ENCODE measurements around the gene GMDS. TPM values are rescaled to one million over a fixed set of nuclear protein-coding genes. Genes with fewer than 3 reads are reported as not detected.

Gene GMDS
- total and polyA plus RNA-seq, 2 of the 4 experiments (the other 2 are of a cell fraction), result 7.3 to 21.9 TPM

DNA sequence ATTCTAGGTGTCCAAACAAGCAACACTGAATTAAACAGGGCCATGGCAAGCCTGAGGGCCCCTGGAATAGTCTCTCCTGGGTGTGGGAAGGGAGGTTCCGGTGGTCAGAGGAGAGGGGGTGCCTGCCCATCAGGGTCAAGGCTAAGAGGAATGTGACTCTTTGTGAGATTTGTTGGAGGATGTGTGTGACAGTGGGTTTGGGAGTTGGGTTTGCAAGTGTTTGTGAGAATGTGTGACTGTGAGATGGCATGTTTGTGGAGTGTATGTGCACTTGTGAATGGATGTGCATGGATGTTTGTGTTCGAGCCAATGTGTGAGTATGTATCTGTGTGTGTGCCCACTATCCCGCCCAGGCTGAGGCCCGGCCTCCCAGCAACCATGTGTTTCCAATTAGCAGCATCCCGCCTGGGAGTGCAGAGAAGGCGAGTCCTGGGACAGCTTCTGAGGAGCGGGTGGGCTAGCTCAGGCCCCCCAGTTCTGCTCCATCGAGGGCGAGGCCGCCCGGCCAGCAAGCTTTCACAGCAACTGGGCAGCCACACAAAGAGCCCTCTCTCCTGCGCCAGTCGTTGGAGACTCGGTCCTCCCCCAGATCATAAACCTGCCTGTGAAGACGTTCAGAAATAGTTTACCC, 623.1 kb downstream of the GMDS start:
- in situ Hi-C loops (cut with MboI; ENCODE audit: low sequenced_read_pairs) (no loop called here), intact Hi-C loops (cut with micrococcal nuclease) (no loop called here), dilution Hi-C loops (cut with HindIII; ENCODE audit: low sequenced_read_pairs, unreplicated experiment) (no loop called here)
- H3K27me3 ChIP-seq (ENCODE audit: control insufficient read depth, insufficient read depth, low read length), result peaks cover 2% of the 10 kb centered on the region
- peaks cover 4 to 8% of the 10 kb centered on the region in 2 experiments; a peak in 1 of 4 replicates for H3K79me1 ChIP-seq (ENCODE audit: low read depth in 1 of 2, low read length in 2 of 2)
- H2BK20ac ChIP-seq (ENCODE audit: low read depth, low read length), result no peak overlapping the region
- H3K4me1 ChIP-seq (ENCODE audit: control insufficient read depth, insufficient read depth, low read length), result peaks cover 9% of the 10 kb centered on the region
- no peak overlapping the region for H4K5ac ChIP-seq (ENCODE audit: low read depth, low read length)
- ATAC-seq (ENCODE audit: low read depth) (no peak), DNase-seq (no peak)
- H3K4me2 ChIP-seq (ENCODE audit: low read depth, low read length), result no peak overlapping the region
- no TSS peak for BruUV-seq (replicated peaks)
- no peak overlapping the region for H2BK15ac ChIP-seq (ENCODE audit: low read depth, low read length)
- H2AFZ ChIP-seq (replicated peaks; ENCODE audit: low read length, poor library complexity), result peak overlapping the region; percentile 18
- H3K4ac ChIP-seq (ENCODE audit: low read depth, low read length), result no peak overlapping the region
- H2BK5ac ChIP-seq (ENCODE audit: low read depth, low read length, poor library complexity, severe bottlenecking), result no peak overlapping the region
- H4K8ac ChIP-seq (ENCODE audit: low read depth in 2 of 2, low read length in 2 of 2), result no peak overlapping the region
- TF ChIP-seq BHLHE40 (IDR thresholded peaks at IDR 0.05; ENCODE audit: low read depth, low read length), result no peak
- no peak for TF ChIP-seq CEBPB (IDR thresholded peaks at IDR 0.05; ENCODE audit: low read depth, low read length)
- no peak for TF ChIP-seq USF2 (IDR thresholded peaks at IDR 0.05; ENCODE audit: low read depth, low read length)
- TF ChIP-seq NFE2L2 (IDR thresholded peaks at IDR 0.05; ENCODE audit: low read depth, low read length), result no peak
- TF ChIP-seq, protein P1, sequence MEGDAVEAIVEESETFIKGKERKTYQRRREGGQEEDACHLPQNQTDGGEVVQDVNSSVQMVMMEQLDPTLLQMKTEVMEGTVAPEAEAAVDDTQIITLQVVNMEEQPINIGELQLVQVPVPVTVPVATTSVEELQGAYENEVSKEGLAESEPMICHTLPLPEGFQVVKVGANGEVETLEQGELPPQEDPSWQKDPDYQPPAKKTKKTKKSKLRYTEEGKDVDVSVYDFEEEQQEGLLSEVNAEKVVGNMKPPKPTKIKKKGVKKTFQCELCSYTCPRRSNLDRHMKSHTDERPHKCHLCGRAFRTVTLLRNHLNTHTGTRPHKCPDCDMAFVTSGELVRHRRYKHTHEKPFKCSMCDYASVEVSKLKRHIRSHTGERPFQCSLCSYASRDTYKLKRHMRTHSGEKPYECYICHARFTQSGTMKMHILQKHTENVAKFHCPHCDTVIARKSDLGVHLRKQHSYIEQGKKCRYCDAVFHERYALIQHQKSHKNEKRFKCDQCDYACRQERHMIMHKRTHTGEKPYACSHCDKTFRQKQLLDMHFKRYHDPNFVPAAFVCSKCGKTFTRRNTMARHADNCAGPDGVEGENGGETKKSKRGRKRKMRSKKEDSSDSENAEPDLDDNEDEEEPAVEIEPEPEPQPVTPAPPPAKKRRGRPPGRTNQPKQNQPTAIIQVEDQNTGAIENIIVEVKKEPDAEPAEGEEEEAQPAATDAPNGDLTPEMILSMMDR (conservative IDR thresholded peaks at IDR 0.05; ENCODE audit: low read depth, low read length), result no peak
- TF ChIP-seq MXI1 (IDR thresholded peaks at IDR 0.05; ENCODE audit: borderline replicate concordance, low read depth, low read length), result no peak
- no peak for TF ChIP-seq RCOR1 (IDR thresholded peaks at IDR 0.05; ENCODE audit: insufficient replicate concordance, low read length)
- TF ChIP-seq CHD1 (IDR thresholded peaks at IDR 0.05; ENCODE audit: low read depth, low read length), result no peak
- TF ChIP-seq, protein P2, sequence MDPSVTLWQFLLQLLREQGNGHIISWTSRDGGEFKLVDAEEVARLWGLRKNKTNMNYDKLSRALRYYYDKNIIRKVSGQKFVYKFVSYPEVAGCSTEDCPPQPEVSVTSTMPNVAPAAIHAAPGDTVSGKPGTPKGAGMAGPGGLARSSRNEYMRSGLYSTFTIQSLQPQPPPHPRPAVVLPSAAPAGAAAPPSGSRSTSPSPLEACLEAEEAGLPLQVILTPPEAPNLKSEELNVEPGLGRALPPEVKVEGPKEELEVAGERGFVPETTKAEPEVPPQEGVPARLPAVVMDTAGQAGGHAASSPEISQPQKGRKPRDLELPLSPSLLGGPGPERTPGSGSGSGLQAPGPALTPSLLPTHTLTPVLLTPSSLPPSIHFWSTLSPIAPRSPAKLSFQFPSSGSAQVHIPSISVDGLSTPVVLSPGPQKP (IDR thresholded peaks at IDR 0.05; ENCODE audit: borderline replicate concordance, low read depth, low read length), result no peak
- no peak for TF ChIP-seq RFX5 (IDR thresholded peaks at IDR 0.05; ENCODE audit: low read depth, low read length)
- TF ChIP-seq FOS (IDR thresholded peaks at IDR 0.05; ENCODE audit: low read depth, low read length), result no peak
- no peak for TF ChIP-seq MAFK (IDR thresholded peaks at IDR 0.05; ENCODE audit: low read depth, low read length)
- TF ChIP-seq POLR2A (IDR thresholded peaks at IDR 0.05; ENCODE audit: low read depth, low read length), result no peak
- no peak for TF ChIP-seq MAZ (IDR thresholded peaks at IDR 0.05; ENCODE audit: borderline replicate concordance, low read depth, low read length)
- no peak for TF ChIP-seq RAD21 (IDR thresholded peaks at IDR 0.05; ENCODE audit: low read length)
- TF ChIP-seq SMC3 (IDR thresholded peaks at IDR 0.05; ENCODE audit: low read depth, low read length), result no peak
- no peak overlapping the region for H3K27ac ChIP-seq (ENCODE audit: insufficient read depth, low read length)
- no peak overlapping the region for H3K56ac ChIP-seq (ENCODE audit: extremely low read depth, insufficient read depth, low read length)
- WGBS, 2 experiments (ENCODE audit: extremely low coverage in 2 of 2, insufficient read length in 1 of 2), result 93% methylated on average over 8 of the region's 15 CpGs; no CpG with 5 or more reads in 1 of the 2 experiments
- no peak overlapping the region for H2AK9ac ChIP-seq (replicated peaks; ENCODE audit: low read depth, low read length, poor library complexity)
- no peaks in the 10 kb centered on the region for H4K20me1 ChIP-seq (ENCODE audit: insufficient read depth, low read length)
- POLR2A ChIA-PET (ENCODE audit: unreplicated experiment), result no interaction called here
- no peak overlapping the region for H4K91ac ChIP-seq (ENCODE audit: insufficient read depth, low read depth, low read length)
- H2BK120ac ChIP-seq (ENCODE audit: low read depth, low read length), result no peak overlapping the region
- no peak overlapping the region for H3K14ac ChIP-seq (replicated peaks; ENCODE audit: low read depth, low read length)
- CTCF ChIA-PET, result no interaction called here
- H3K9me3 ChIP-seq (ENCODE audit: control insufficient read depth, insufficient read depth, low read length), result no peaks in the 10 kb centered on the region
- no peak overlapping the region for H3K9ac ChIP-seq (ENCODE audit: low read depth, low read length)
- 0 out of 2 replicates have a peak overlapping the region, but pooled peaks have one; percentile 48 for H3K23ac ChIP-seq (ENCODE audit: low read depth, low read length)
- H3K4me3 ChIP-seq (ENCODE audit: insufficient read depth, low read depth, low read length), result no peak overlapping the region
- H2AK5ac ChIP-seq (ENCODE audit: low read depth, low read length), result no peak overlapping the region
- no peaks in the 10 kb centered on the region for H3K9me1 ChIP-seq (ENCODE audit: insufficient read depth, low read length)
- H3K36me3 ChIP-seq (ENCODE audit: control insufficient read depth, insufficient read depth, low read length), result peaks cover 8% of the 10 kb centered on the region; the same call in 1 of the 2 replicates
- no peak overlapping the region for H3K18ac ChIP-seq (ENCODE audit: low read depth, low read length)
